Stimulated activated CD8-positive, alpha-beta memory T cell treated with anti-CD3 and anti-CD28 coated beads, Interleukin-15, amount 100 ng/mL, for 4 hours (primary cell): ENCODE data around the gene TCAF1.
"Not testable (repeated sequence)": the region's sequence is repeated elsewhere in the genome, so short reads cannot be mapped to it uniquely, and the experiment has no call there.

Experiments used
- DNase-seq, 2 donors: peaks; one replicate each; pipeline ENCODE4 v3.0.0-alpha.2; 2020; ENCODE audit warnings: low read depth in 2 of 2

Gene TCAF1

GRCh38 chr7:143855443-143855842, 46.5 kb downstream of the TCAF1 start:
- DNase-seq, result not testable (repeated sequence)

GRCh38 chr7:143850682-143851081, 51.3 kb downstream of the TCAF1 start:
- no peak for DNase-seq

GRCh38 chr7:143849785-143850479, 52.0 kb downstream of the TCAF1 start:
- no peak for DNase-seq

GRCh38 chr7:143848192-143848591, 53.8 kb downstream of the TCAF1 start:
- DNase-seq, result no peak

GRCh38 chr7:143846692-143847091, 55.3 kb downstream of the TCAF1 start:
- no peak for DNase-seq

- not testable (repeated sequence) for DNase-seq
Observed at GRCh38 chr7:143841696-143842095, 60.3 kb downstream of the TCAF1 start.

GRCh38 chr7:143840062-143840461, 61.9 kb downstream of the TCAF1 start:
- not testable (repeated sequence) for DNase-seq

- peak; percentile 86 to 89 for DNase-seq
Observed at GRCh38 chr7:143837223-143837622, 64.8 kb downstream of the TCAF1 start.

GRCh38 chr7:143836622-143837021, 65.4 kb downstream of the TCAF1 start:
- DNase-seq, result peak; percentile 80 to 89

GRCh38 chr7:143836088-143836487, 65.9 kb downstream of the TCAF1 start:
- not testable (repeated sequence) for DNase-seq

- DNase-seq, result not testable (repeated sequence)
Observed at GRCh38 chr7:143826578-143826977, 75.4 kb downstream of the TCAF1 start.

- DNase-seq, result not testable (repeated sequence)
Observed at GRCh38 chr7:143824295-143825135, 77.5 kb downstream of the TCAF1 start.

GRCh38 chr7:143823634-143824294, 78.2 kb downstream of the TCAF1 start:
- not testable (repeated sequence) for DNase-seq

GRCh38 chr7:143821392-143822277, 80.3 kb downstream of the TCAF1 start:
- DNase-seq, result not testable (repeated sequence)

GRCh38 chr7:143817873-143818272, 84.1 kb downstream of the TCAF1 start:
- DNase-seq, result not testable (repeated sequence)

- not testable (repeated sequence) for DNase-seq
Observed at GRCh38 chr7:143816471-143817133, 85.4 kb downstream of the TCAF1 start.

GRCh38 chr7:143810639-143811038, 91.3 kb downstream of the TCAF1 start:
- not testable (repeated sequence) for DNase-seq

GRCh38 chr7:143806664-143807071, 95.3 kb downstream of the TCAF1 start:
- DNase-seq, result not testable (repeated sequence)
